Mesothelial cell of epicardium (in vitro differentiated cells): ENCODE data around the gene ASGR1. TPM values are rescaled to one million over a fixed set of nuclear protein-coding genes. Genes with fewer than 3 reads are reported as not detected.

Experiments used
- DNase-seq, 2 experiments: peaks; one replicate each; pipeline ENCODE4 v3.0.0; 2021; ENCODE audit warnings: low spot score in 2 of 2; ENCODE audit not compliant: unreplicated experiment in 2 of 2
- H3K27ac Mint-ChIP-seq: 2 replicates; pipeline ENCODE4 v1.8.0; 2021; ENCODE audit warnings: mixed read lengths
- H3K27me3 Mint-ChIP-seq: 2 replicates; pipeline ENCODE4 v1.8.0; 2021; ENCODE audit warnings: low read depth, mixed read lengths
- H3K36me3 Mint-ChIP-seq: 2 replicates; pipeline ENCODE4 v1.8.0; 2021; ENCODE audit warnings: mixed read lengths
- H3K4me1 Mint-ChIP-seq: 2 replicates; pipeline ENCODE4 v1.8.0; 2021; ENCODE audit warnings: mixed read lengths
- H3K4me3 Mint-ChIP-seq: 2 replicates; pipeline ENCODE4 v1.8.0; 2021; ENCODE audit warnings: mild to moderate bottlenecking, moderate library complexity, mixed read lengths
- H3K9me3 Mint-ChIP-seq: 2 replicates; pipeline ENCODE4 v1.8.0; 2021; ENCODE audit warnings: mixed read lengths
- CTCF ChIP-seq: fragments of 200-600 bp; sonication (generic); IDR thresholded peaks from one replicate; pipeline ENCODE4 v1.5.0; 2021; ENCODE audit warnings: antibody characterized with exemption; ENCODE audit not compliant: unreplicated experiment
- total RNA-seq: library from RNA; stranded (reverse); gene quantifications from 3 replicates; pipeline ENCODE4 v1.2.1, GENCODE V29; 2021

The ASGR1 gene
- total RNA-seq, 1 donor from 2014 or later = 19.7 TPM

GRCh38 chr17:7207120-7208001, 28.2 kb upstream of the ASGR1 start:
- no peak for DNase-seq
- Mint-ChIP-seq H3K27me3 (no peaks in the 10 kb centered on the region), H3K27ac (peak overlapping the region; percentile 81), H3K9me3 (no peaks in the 10 kb centered on the region), H3K4me3 (peak overlapping the region; percentile 27), H3K36me3 (peaks cover 5% of the 10 kb centered on the region), H3K4me1 (peaks cover 65% of the 10 kb centered on the region)
- no peak for TF ChIP-seq CTCF

GRCh38 chr17:7205561-7205960, 26.4 kb upstream of the ASGR1 start:
- Mint-ChIP-seq H3K9me3 (no peaks in the 10 kb centered on the region), H3K27ac (peak overlapping the region; percentile 81), H3K27me3 (no peaks in the 10 kb centered on the region), H3K4me1 (peaks cover 51% of the 10 kb centered on the region), H3K4me3 (peak overlapping the region; percentile 68), H3K36me3 (peaks cover 6% of the 10 kb centered on the region)
- DNase-seq = no peak
- no peak for TF ChIP-seq CTCF

- Mint-ChIP-seq H3K27ac (peak overlapping the region; percentile 77), H3K4me3 (peak overlapping the region; percentile 68), H3K36me3 (peaks cover 6% of the 10 kb centered on the region), H3K4me1 (peaks cover 45% of the 10 kb centered on the region), H3K27me3 (no peaks in the 10 kb centered on the region), H3K9me3 (no peaks in the 10 kb centered on the region)
- peak; percentile 76 to 88 for DNase-seq
- no peak for TF ChIP-seq CTCF
Measured at GRCh38 chr17:7204828-7205461, 25.8 kb upstream of the ASGR1 start.

- TF ChIP-seq CTCF = no peak
- Mint-ChIP-seq H3K9me3 (no peaks in the 10 kb centered on the region), H3K36me3 (peaks cover 6% of the 10 kb centered on the region), H3K4me3 (peak overlapping the region; percentile 68), H3K27ac (no peak overlapping the region), H3K4me1 (peaks cover 45% of the 10 kb centered on the region), H3K27me3 (no peaks in the 10 kb centered on the region)
- DNase-seq = no peak
Measured at GRCh38 chr17:7204336-7204735, 25.2 kb upstream of the ASGR1 start.

GRCh38 chr17:7203391-7203790, 24.2 kb upstream of the ASGR1 start:
- no peak overlapping the region for H3K27ac Mint-ChIP-seq
- H3K36me3 Mint-ChIP-seq = peaks cover 6% of the 10 kb centered on the region
- H3K4me3 Mint-ChIP-seq = peak overlapping the region; percentile 21
- no peak for DNase-seq
- H3K27me3 Mint-ChIP-seq = no peaks in the 10 kb centered on the region
- TF ChIP-seq CTCF = no peak
- H3K4me1 Mint-ChIP-seq = peaks cover 39% of the 10 kb centered on the region
- H3K9me3 Mint-ChIP-seq = no peaks in the 10 kb centered on the region
